Left ventricle myocardium inferior (tissue), 1 donor: Measurements from ENCODE around the gene KRT84. TPM values are rescaled to one million over a fixed set of nuclear protein-coding genes. Genes with fewer than 3 reads are reported as not detected.

Experiments used
- DNase-seq: peaks from one replicate; pipeline ENCODE4 v3.0.0-alpha.2; 2020
- H3K27ac ChIP-seq: fragments of 200-600 bp; replicated peaks from 2 replicates; pipeline ENCODE4 v1.8.0; 2021
- H3K27me3 ChIP-seq: fragments of 200-600 bp; 2 replicates; pipeline ENCODE4 v1.8.0; 2021; ENCODE audit warnings: low read depth
- H3K36me3 ChIP-seq: fragments of 200-600 bp; 2 replicates; pipeline ENCODE4 v1.8.0; 2021
- H3K4me1 ChIP-seq: fragments of 200-600 bp; 2 replicates; pipeline ENCODE4 v1.8.0; 2021
- H3K4me3 ChIP-seq: fragments of 200-600 bp; 2 replicates; pipeline ENCODE4 v1.8.0; 2021; ENCODE audit warnings: mild to moderate bottlenecking, moderate library complexity
- H3K9me3 ChIP-seq: fragments of 200-600 bp; replicated peaks from 2 replicates; pipeline ENCODE4 v1.8.0; 2021
- intact Hi-C: fragments of 100-400 bp; cut with micrococcal nuclease; formaldehyde crosslinking; loops from one replicate; pipeline ENCODE4 v1.11.0; 2022
- long read RNA-seq: library from polyadenylated mRNA; unstranded; transcript quantifications from one replicate; pipeline ENCODE4 v2.0.0, GENCODE V29; 2021
- total RNA-seq: library from RNA; stranded (reverse); fragmentation: NEBNext Ultra II Directional; extraction: Animal tissue kit (Norgen Biotek cat#: 25700); gene quantifications from one replicate; pipeline ENCODE4 v1.2.1, GENCODE V29; 2021
- TF ChIP-seq, protein P1 (sequence below): fragments of 200-600 bp; IDR thresholded peaks from 2 replicates; pipeline ENCODE4 v1.8.0; 2021; ENCODE audit warnings: antibody characterized with exemption, mild to moderate bottlenecking, borderline replicate concordance
- donor health status: DM: no; HTN: yes; CAD: no; lungs with severe emphysema.

Gene KRT84
- total RNA-seq: not detected
- long read RNA-seq: 0 reads

GRCh38 chr12:52385226-52385702, at the start of gene KRT84:
TSS of gene KRT84 (minus strand) at chr12:52385652. CDS start at chr12:52385585, 67 bp downstream.
- H3K36me3 ChIP-seq: no peaks in the 10 kb centered on the region
- intact Hi-C loops: no loop called here
- DNase-seq: no peak
- H3K4me3 ChIP-seq: no peak within 1 kb of the TSS
- peaks cover 38% of the 10 kb centered on the region for H3K27me3 ChIP-seq
- no peak within 1 kb of the TSS for H3K27ac ChIP-seq
- no peaks in the 10 kb centered on the region for H3K9me3 ChIP-seq
- TF ChIP-seq, protein P1, sequence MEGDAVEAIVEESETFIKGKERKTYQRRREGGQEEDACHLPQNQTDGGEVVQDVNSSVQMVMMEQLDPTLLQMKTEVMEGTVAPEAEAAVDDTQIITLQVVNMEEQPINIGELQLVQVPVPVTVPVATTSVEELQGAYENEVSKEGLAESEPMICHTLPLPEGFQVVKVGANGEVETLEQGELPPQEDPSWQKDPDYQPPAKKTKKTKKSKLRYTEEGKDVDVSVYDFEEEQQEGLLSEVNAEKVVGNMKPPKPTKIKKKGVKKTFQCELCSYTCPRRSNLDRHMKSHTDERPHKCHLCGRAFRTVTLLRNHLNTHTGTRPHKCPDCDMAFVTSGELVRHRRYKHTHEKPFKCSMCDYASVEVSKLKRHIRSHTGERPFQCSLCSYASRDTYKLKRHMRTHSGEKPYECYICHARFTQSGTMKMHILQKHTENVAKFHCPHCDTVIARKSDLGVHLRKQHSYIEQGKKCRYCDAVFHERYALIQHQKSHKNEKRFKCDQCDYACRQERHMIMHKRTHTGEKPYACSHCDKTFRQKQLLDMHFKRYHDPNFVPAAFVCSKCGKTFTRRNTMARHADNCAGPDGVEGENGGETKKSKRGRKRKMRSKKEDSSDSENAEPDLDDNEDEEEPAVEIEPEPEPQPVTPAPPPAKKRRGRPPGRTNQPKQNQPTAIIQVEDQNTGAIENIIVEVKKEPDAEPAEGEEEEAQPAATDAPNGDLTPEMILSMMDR: no peak
- H3K4me1 ChIP-seq: no peaks in the 10 kb centered on the region

- H3K36me3 ChIP-seq: no peaks in the 10 kb centered on the region
- no peaks in the 10 kb centered on the region for H3K9me3 ChIP-seq
- no peak overlapping the region for H3K4me3 ChIP-seq
- no peak for DNase-seq
- TF ChIP-seq, protein P1: no peak
- H3K27me3 ChIP-seq: peaks cover 73% of the 10 kb centered on the region
- no peaks in the 10 kb centered on the region for H3K4me1 ChIP-seq
- no peak overlapping the region for H3K27ac ChIP-seq
- intact Hi-C loops: no loop called here
These were observed 49.5 kb upstream of the KRT84 start for GRCh38 chr12:52434760-52435530.

DNA sequence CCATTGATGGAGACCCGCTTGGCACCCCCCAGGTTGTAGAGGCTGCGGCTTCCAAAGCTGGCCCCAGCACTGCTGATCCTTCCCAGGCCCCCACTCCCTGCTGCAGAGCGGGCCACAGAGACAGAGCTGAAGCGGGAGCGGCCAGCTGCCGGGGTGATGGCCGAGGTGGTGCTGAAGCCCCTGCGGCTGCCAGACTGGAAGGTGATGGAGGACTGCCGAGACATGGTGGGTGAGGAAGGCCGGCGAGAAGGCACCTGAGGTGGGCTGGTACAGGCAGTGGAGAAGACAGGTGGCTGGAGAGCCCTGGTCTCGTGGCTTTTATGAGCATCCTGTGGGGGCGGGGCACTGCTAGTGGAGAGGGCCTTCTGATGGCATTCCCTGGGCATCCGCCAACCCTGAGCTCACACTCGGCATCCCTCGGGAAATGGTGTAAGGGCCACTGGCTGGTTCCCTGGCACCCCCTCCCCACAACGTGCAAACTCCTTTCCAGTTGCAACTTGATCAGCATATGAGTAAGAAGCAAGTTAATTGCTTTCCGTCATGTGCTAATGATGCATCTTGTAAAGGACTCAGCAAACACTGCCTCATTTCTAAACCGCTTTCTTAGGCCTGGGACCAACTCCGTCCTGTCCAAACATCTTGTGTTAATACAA, 48.8 kb upstream of the KRT84 start, which contains the start of gene KRT75:
KRT75 (minus strand) TSS at position 291 of the 653 bp plus-strand sequence; CDS start at position 224, 67 bp downstream.
- intact Hi-C loops: no loop called here
- Histone ChIP-seq H3K9me3 (no peaks in the 10 kb centered on the region), H3K27ac (no peak within 1 kb of the TSS), H3K27me3 (peaks cover 74% of the 10 kb centered on the region), H3K36me3 (no peaks in the 10 kb centered on the region), H3K4me3 (no peak within 1 kb of the TSS), H3K4me1 (no peaks in the 10 kb centered on the region)
- TF ChIP-seq, protein P1: no peak
- DNase-seq: no peak

GRCh38 chr12:52433501-52434080, 48.1 kb upstream of the KRT84 start:
- H3K4me1 ChIP-seq: no peaks in the 10 kb centered on the region

GRCh38 chr12:52432559-52433207, 47.2 kb upstream of the KRT84 start:
- no peak for DNase-seq
- Histone ChIP-seq H3K27me3 (peaks cover 74% of the 10 kb centered on the region), H3K4me1 (no peaks in the 10 kb centered on the region), H3K9me3 (no peaks in the 10 kb centered on the region), H3K4me3 (no peak overlapping the region), H3K27ac (no peak overlapping the region), H3K36me3 (no peaks in the 10 kb centered on the region)
- intact Hi-C loops: no loop called here
- TF ChIP-seq, protein P1: no peak

More at GRCh38 chr12:52433501-52434080, 48.1 kb upstream of the KRT84 start:
- H3K27me3 ChIP-seq: peaks cover 74% of the 10 kb centered on the region
- H3K4me3 ChIP-seq: no peak overlapping the region
- intact Hi-C loops: no loop called here
- no peaks in the 10 kb centered on the region for H3K36me3 ChIP-seq
- H3K27ac ChIP-seq: no peak overlapping the region
- H3K9me3 ChIP-seq: no peaks in the 10 kb centered on the region
- DNase-seq: no peak
- TF ChIP-seq, protein P1: no peak
